Fibroblast of mammary gland (primary cell): Measurements from ENCODE around the gene ADAMTSL2.

Experiments used
- DNase-seq: peaks from one replicate; pipeline ENCODE4 v3.0.0-alpha.2; 2010; ENCODE audit warnings: low read depth
- H3K4me3 ChIP-seq: 2 replicates; pipeline ENCODE4 v1.5.1; 2011; ENCODE audit warnings: low read depth, mild to moderate bottlenecking, low read length, moderate library complexity; ENCODE audit not compliant: control insufficient read depth
- CTCF ChIP-seq: conservative IDR thresholded peaks from 2 replicates; pipeline ENCODE4 v1.5.1; 2011; ENCODE audit warnings: low read depth, low read length, inconsistent platforms; ENCODE audit not compliant: control insufficient read depth, insufficient read depth

The ADAMTSL2 gene

GRCh38 chr9:133534346-133535291, at the start of gene ADAMTSL2:
ADAMTSL2 (plus strand) TSS chr9:133534704; CDS start chr9:133536713, 2,009 bp downstream.
- no peak for TF ChIP-seq CTCF
- no peak within 1 kb of the TSS for H3K4me3 ChIP-seq
- DNase-seq: peak; percentile 50

- no peak for TF ChIP-seq CTCF
- no peak for DNase-seq
- no peak overlapping the region for H3K4me3 ChIP-seq
These were observed 48.8 kb upstream of the ADAMTSL2 start for GRCh38 chr9:133485531-133486260.

DNA sequence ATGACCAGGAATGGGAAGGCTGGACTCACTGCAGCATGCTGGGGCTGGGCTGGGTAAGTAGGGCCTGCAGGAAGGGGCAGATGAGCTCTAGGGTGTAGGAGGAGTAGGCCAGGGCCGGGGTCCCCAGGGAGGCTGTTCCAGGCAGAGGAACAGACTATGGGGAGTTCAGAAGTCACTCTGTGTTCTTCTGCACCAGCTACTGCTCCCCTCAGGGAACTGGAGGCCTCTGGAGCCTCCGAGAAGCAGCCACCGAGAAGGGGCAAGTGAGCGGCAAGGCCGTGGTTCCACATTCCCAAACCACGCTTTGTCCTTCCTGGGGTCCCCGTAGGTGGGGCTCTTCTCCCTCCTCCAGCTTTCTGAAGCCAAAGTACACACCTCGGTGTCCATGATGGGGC, 47.2 kb upstream of the ADAMTSL2 start:
- no peak for DNase-seq
- TF ChIP-seq CTCF: no peak
- H3K4me3 ChIP-seq: no peak overlapping the region

- TF ChIP-seq CTCF: no peak
- no peak overlapping the region for H3K4me3 ChIP-seq
- no peak for DNase-seq
These were observed 45.7 kb upstream of the ADAMTSL2 start for GRCh38 chr9:133488686-133489252.

- DNase-seq: no peak
- TF ChIP-seq CTCF: no peak
- H3K4me3 ChIP-seq: no peak overlapping the region
These were observed 45.0 kb upstream of the ADAMTSL2 start for GRCh38 chr9:133489253-133490190.

DNA sequence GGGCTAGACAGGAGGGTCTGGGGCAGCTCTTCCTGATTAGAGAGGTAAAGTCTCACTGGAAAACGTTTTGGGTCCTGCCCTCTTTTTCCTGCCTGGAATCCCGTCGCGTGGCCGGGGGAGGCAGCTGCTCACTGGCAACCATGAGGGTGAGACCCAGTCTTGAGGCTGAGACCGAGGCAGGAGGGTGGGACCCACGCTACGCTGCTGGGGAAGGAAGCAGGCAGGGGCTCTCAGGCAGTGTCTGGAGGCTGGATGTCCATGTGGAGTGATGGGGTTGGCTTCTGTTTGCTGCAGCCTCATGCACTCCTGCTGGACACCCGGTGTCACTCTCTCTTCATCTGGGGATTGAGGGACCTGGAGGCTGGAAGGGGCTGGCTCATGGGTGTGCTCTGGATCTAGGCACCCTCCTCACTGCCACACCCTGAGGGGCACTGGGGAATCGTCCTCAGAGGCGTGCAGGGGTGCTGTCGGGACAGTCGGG, 44.3 kb upstream of the ADAMTSL2 start:
- TF ChIP-seq CTCF: no peak
- H3K4me3 ChIP-seq: no peak overlapping the region
- DNase-seq: no peak
